ENCODE results near the gene MLLT10.

MLLT10 gene

DNA sequence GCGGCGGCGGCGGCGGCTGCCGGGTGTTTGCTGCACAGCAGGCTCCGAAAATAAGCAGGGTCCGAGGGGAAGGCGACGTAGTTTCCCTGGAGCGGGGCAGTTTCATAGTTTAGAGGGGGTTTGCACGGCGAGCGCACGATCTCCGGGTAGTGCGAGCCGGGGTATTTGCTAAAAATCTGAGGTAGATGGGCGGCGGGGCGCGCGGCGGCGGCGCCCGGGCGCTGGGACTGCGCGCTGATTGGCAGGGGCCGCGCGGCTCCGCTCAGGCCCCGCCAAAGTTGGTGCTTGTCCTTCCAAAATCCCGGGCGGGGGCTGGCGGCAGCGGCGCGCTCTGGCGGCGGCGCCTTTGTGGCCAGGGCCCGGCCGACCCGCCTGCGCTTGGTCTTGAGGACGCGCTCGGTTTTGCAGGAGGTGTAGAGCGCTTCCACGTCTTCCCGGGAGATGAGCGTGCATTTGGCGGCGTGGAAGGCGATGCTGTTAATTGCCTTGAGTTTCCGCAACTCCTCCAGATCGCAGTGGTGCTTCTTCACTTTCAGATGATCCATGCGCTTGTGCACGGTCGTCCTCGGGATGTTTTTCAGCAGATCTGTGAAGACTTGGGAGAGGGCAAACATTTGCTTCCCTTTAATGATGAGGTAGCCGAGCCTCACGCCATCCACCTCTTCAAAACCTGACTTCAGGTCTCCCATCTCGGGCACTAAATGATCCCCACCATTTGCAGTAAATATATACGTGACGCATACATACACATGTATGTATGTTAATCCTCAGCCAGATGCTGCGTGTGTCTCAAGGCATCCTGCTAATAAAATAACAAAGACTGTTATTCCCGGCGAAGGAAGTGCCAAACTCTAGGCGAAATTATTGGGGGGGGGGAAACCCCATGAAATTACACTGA lies 16.6 kb upstream of the MLLT10 start:
- DNase-seq, result no peak

GRCh38 chr10:21518149-21518640 lies 15.8 kb upstream of the MLLT10 start:
- no peak for DNase-seq

GRCh38 chr10:21518641-21519396 lies 15.2 kb upstream of the MLLT10 start:
- no peak for DNase-seq

DNA sequence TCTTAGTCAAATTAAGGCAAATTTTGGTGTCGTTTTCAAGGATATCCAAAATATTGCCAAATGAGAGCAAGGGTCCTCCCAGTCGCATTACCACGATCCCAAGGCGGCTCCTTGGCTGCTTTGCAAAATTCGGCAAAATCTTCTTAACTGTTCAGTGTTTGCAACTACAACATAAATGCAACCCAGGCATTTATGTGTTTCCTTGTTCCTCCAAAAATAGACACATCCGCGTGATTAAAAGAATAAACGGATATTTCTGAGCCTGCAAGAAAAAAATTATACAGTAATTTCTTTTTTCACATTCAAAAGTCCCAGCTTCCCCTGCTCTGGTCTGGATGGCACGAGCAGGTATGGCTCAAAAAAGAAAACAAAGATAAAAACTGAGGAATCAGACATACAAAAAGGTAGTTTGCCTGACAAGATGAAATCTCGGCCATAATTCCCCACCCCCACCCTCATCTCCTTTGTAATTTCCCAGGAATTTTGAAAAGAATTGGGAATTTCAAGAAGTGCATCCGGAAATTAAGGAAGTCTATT lies 14.6 kb upstream of the MLLT10 start:
- DNase-seq, result no peak

DNA sequence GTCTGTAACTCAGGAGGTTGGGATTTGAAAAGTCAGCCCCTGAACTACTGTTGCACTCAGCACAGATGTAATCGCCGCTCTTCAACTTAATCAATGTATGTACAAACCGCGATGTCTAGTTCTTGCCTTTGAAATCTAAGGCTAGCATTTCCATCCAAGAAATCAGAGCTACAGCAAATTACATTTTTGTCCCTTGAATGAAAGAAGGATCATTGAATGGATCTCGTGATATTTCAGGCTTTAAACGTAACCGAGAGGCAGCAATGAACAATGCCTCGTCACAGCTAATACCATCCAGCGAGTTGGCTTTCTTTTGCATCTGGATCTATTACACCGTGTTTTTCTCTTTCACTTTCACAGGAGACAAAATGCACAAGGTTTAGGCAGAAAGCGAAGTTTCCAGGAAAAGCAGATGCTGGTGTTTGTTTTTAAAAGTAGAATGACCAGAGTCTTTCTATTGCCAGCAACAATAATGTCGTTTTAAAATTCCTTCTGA lies 14.0 kb upstream of the MLLT10 start:
- DNase-seq, result no peak

- no peak for DNase-seq
These were observed 13.5 kb upstream of the MLLT10 start for GRCh38 chr10:21520509-21520908.

- DNase-seq, result no peak
These were observed 13.1 kb upstream of the MLLT10 start for GRCh38 chr10:21520949-21521348.

DNA sequence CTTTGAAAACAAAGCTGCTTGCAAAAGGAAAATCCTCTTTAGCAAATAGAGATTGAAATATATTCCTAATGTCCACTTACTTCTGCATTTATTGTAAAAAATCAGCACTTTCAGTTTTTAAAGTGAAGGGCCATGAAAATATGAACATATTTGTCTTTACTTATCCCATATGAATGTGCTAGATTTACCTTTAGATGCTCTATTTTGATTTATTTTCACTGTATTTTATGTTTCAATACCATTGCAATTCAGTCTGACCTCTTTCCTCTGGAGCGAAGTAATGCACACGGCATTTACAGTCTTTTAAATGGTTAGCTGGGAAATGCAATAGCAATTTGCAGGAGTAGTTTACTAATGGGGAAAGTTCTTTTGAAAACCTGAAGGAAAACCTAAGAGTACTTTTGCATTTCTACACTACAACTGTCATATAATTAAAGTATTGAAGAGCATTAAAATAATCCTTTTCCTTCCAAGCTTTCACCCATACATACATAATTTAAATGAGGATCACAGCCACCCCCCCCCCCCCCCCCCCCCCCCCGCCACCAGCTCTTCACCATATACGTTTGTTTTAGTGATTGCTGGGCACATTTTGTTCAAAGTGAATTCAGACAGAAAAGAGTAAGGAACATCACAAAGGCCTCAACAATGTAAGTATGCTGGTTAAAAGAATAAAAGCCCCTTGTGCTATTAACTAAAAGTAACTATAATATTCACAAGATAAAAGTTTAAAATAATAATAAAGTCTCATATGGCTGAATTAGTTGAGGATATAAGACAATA lies 12.1 kb upstream of the MLLT10 start:
- no peak for DNase-seq

- no peak for DNase-seq
These were observed 11.2 kb upstream of the MLLT10 start for GRCh38 chr10:21522631-21523406.

DNA sequence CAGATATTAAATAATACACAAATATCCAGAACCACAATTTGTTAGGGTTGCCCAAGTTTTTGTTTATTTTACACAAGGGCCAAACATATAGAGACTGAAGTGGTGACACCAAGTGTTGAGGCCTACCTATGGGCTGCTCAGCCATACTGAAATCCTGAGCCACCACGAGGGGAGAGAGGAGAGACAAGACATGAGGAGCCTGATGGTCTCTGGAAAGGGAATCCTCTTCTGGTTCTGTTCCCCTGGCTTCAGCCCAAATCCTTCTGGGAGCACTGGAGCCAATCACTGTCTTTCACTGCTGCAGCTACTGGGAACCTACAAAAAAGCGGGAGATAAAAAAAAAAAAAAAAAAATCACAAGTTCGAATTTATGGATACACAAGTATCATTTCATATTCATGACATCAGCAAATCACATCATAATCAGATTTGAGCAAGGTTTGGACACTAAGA lies 10.4 kb upstream of the MLLT10 start:
- no peak for DNase-seq

DNA sequence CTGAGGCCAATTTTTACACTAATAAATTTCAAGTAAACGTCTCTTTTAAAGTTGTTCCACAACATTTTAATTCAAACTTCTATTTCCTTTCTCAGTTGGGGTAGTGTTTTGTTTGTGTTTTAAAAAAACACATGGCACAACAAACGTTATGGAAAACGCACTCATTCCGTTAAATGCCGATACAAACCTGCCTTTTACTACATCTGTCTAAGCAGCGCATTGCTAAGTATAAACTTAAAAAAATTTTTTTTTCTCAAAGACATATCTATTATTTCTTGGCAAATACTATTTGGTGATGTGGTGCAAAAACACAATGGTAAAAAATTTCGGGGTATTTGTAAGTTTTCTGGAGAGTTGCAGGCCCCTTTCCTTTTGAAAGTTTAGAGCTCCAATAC lies 9.9 kb upstream of the MLLT10 start:
- DNase-seq, result no peak

- no peak for DNase-seq
These were observed 9.3 kb upstream of the MLLT10 start for GRCh38 chr10:21524526-21525366.

- peak; percentile 47 for DNase-seq
These were observed 8.5 kb upstream of the MLLT10 start, which contains the start of gene SKIDA1 for GRCh38 chr10:21525367-21526187. Gene SKIDA1, minus strand, starts transcription at chr10:21525682. Its CDS starts 7,860 bp downstream, at chr10:21517822.

- no peak for DNase-seq
These were observed 7.7 kb upstream of the MLLT10 start for GRCh38 chr10:21526188-21526859.

DNA sequence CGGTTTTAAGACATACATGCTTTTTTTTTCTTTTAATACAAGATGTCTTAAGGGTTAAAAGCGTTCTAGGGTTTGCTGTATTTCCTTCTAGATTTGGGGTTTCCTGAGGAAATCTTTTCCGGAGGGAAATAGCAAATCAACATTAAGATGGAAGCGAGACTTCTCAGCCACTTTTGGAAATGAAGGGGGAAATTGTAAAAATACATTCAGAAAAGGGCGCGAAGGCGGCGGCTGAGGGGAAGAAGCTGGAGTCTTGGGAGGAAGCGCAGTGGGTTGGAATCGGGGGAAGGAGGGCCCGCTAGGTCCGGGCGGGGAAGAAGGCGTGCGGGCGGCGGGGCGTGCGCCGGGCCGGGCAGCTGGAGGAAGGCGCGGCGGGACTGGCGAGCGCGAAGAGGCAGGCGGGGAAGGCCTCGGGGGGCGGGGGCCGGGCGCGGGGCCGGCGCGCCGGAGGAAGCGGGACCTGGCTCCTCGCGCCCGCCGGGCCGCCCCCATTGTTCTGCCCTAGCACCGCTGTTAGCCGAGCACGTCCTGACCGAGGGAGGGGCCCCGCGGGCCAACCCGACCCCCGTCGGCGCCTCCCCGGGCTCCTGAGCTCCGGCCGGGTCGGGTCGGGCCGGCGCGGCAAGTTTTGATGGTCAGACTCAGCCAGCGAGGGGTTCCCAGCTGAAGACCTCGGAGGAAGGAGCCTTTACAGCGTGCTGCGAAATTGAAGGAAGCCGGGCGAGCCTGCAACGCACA lies 7.0 kb upstream of the MLLT10 start:
- DNase-seq, result no peak

DNA sequence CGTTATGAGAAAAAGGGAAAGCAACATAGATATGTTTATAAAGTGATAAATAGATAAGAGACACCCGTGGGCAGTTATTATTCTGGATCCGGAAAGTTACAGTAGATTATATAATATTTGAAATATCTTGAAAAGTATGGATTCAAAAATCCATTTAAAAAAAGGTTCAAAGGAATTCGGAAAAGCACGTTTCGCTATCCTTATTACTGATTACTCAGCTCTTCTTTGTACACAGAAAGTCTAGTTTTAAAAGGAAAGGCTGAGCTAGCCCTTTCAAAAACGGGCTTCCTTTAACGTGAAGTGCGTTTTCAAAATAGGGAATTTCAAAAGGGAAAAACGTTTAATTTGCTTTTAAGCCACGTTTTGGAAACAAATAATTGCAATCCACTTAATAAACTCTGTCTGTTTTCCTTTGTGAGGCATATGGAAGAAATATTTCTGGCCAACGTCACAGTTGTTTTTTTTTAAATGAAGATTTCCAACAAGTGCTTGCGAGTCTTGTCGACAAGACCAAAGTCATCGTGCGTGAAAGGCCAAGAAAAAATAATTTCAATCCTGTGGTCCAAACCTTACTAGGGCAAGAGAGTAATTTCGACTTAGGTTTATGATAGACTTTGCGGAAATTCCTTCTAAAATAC lies 6.3 kb upstream of the MLLT10 start:
- no peak for DNase-seq

DNA sequence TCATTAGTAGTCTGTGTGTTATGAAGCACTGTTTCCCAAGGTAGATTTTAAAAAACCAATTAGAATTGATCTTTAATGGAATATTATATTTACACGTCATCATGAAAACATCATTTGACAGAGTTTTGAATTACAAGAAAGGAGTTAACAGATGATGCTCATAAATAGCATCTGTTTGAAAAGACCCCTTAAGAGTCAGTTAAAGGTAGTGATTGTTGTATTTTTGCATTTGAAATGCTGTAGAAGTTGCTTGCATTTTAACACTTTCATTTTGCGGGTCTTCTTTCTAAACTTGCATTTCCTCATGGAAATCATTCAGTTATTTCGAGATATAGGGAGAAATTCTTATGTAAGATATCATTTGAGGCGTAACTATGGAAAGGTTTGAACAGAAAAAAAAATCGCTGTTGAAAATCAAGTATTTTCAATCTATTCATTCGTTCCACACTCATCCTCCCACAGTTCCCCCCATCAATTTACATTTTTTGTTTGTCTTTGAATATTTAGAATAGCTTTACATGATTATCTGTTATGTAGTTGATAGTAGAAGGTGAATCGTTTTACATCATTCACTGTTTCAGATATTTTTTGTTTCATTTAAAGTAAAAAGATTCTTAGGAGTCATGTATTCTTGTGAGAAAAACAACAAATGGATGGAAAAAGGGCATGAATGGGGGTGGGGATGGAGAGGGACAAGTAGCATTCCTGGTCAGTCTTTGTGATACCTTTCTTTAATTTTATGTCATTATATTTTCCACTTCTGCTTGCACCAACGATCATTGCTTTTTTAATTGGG lies 5.6 kb upstream of the MLLT10 start:
- DNase-seq, result no peak

All from GOT3 (cell line).